Measurements from ENCODE around the gene CFAP298.
"Not testable (repeated sequence)": the region's sequence is repeated elsewhere in the genome, so short reads cannot be mapped to it uniquely, and the experiment has no call there.

The CFAP298 gene, protein sequence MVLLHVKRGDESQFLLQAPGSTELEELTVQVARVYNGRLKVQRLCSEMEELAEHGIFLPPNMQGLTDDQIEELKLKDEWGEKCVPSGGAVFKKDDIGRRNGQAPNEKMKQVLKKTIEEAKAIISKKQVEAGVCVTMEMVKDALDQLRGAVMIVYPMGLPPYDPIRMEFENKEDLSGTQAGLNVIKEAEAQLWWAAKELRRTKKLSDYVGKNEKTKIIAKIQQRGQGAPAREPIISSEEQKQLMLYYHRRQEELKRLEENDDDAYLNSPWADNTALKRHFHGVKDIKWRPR

DNA sequence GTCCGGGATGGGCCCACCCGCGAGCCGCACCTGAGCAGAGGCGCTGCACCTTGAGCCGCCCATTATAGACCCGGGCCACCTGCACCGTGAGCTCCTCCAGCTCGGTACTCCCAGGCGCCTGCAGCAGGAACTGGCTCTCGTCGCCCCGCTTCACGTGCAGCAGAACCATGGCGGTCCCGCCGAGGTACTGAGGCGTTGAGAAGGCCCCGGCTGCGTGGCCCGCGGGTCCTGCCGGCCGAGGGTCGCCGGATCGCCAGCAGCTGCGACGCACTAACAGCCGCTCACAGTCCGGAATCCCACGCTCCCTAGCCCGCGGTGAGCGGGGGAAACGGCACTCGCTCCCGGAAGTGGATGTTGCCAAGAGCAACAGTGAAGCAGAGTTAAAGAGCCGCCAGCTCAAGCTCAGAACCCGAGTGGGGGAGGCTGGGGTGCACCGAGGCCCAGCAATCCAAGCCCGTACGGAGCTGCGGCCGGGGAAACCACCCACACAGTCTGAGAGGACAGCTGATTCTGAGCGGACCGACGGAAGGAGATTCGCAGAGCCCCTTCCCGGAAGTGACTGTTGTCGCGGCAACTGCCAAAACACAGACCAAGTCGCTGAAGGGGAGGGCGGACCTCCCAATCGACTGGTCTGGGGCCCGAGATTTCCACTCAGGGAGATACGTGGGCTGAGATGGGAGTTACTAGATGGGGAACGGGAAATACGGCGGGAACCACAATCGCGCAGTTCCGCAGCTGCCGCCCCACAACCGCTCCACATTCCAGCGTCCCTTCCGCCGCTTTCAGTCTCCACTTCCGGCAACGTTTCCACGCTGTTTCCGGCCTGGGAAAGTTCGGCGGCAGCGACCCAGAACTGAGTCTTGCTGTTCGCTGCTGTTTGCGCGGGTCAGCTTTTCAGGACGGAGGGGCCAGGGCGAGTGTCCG, at the start of gene CFAP298:
Gene CFAP298, minus strand, starts transcription at position 303 of the 924 bp plus-strand sequence. Its CDS starts 134 bp downstream, at position 169.
- DNase-seq (ENCODE audit: low spot score), result peak; percentile 84

DNA sequence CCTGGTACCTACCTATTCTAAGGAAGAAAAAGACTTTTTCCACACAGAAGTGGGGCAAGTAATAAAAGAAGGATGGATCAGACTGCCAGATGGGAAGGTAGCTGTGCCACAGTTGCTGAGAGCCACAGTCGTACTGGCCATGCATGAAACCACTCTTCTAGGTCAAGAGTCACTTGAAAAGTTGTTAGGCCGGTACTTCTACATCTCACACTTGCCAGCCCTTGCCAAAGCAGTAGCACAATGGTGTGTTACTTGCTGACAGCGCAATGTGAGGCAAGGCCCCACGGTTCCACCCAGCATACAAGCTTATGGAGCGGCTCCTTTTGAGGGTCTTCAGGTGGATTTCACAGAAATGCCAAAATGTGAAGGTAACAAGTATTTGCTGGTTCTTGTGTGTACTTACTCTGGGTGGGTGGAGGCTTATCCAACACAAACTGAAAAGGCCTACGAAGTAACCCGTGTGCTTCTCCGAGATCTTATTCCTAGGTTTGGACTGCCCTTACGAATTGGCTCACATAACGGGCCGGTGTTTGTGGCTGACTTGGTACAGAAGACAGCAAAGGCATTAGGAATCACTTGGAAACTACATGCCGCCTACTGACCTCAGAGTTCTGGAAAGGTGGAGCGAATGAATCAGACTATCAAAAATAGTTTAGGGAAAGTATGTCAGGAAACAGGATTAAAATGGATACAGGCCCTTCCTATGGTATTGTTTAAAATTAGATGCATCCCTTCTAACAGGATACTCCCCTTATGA, 49.0 kb upstream of the CFAP298 start:
- not testable (repeated sequence) for DNase-seq (ENCODE audit: low spot score)

GRCh38 chr21:32658524-32658923, 46.3 kb upstream of the CFAP298 start:
- no peak for DNase-seq (ENCODE audit: low spot score)

- peak; percentile 14 for DNase-seq (ENCODE audit: low spot score)
These were observed 41.2 kb upstream of the CFAP298 start for GRCh38 chr21:32653326-32653901.

GRCh38 chr21:32648165-32648564, 36.0 kb upstream of the CFAP298 start:
- DNase-seq (ENCODE audit: low spot score), result no peak

- no peak for DNase-seq (ENCODE audit: low spot score)
These were observed 33.3 kb upstream of the CFAP298 start for GRCh38 chr21:32645261-32646182.

GRCh38 chr21:32641710-32642698, 29.8 kb upstream of the CFAP298 start:
- DNase-seq (ENCODE audit: low spot score), result no peak

DNA sequence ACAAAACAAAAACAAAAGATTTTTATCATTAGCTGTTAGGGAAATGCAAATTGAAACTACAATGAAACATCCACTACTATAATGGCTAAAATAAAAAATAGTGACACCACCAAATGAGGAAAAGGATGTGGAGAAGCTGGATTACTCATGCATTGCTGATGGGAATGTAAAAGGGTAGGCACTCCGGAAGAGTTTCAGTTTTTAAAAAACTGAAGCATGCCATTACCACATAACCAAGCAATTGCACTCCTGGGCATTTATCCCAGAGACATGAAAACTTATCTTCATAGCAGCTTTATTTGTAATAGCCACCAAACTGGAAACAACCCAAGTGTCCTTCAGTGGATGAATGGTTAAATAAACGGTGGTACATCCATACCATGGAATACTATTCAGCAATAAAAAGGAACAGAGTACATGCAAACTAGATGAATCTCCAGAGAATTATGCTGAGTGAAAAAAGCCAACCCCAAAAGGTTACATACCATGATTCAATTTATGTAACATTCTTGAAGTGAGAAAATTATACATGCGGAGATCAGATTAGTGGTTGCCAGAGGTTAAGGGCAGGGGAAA, 14.5 kb upstream of the CFAP298 start:
- DNase-seq (ENCODE audit: low spot score), result no peak

GRCh38 chr21:32618218-32618617, 6.0 kb upstream of the CFAP298 start:
- DNase-seq (ENCODE audit: low spot score), result not testable (repeated sequence)

DNA sequence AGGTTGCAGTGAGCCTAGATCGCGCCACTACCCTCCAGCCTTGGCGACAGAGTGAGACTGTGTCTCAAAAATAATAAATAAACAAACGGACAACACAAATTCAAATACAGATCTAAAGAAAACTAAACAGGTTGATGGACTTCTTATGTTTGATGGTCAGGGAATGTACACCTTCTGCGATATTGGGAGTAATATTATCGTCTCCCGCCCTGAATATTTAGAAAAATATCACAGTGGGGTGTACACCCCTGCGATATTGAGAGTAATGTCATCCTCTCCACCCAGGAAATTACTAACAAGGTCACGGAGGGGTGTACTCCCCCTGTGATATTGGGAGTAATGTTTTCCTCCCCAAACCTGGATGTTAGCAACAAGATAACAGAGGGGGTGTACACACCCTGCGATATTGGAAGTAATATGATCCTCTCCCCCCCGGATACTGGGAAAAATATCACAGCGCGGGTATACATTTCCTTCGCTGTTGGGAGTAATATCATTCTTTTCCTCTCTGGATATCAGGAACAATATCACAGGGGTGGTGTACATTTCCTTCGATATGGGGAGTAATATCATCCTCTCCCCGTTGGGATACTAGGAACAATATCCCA, 1.4 kb upstream of the CFAP298 start:
- DNase-seq (ENCODE audit: low spot score), result no peak

- DNase-seq (ENCODE audit: low spot score), result no peak
These were observed 791 bp upstream of the CFAP298 start for GRCh38 chr21:32612999-32613337.

- peak; percentile 31 for DNase-seq (ENCODE audit: low spot score)
These were observed 643 bp downstream of the CFAP298 start for GRCh38 chr21:32611471-32611997.

GRCh38 chr21:32610940-32611339, 1.2 kb downstream of the CFAP298 start:
- DNase-seq (ENCODE audit: low spot score), result not testable (repeated sequence)

- DNase-seq (ENCODE audit: low spot score), result no peak
These were observed 3.3 kb downstream of the CFAP298 start for GRCh38 chr21:32608851-32609250.

DNA sequence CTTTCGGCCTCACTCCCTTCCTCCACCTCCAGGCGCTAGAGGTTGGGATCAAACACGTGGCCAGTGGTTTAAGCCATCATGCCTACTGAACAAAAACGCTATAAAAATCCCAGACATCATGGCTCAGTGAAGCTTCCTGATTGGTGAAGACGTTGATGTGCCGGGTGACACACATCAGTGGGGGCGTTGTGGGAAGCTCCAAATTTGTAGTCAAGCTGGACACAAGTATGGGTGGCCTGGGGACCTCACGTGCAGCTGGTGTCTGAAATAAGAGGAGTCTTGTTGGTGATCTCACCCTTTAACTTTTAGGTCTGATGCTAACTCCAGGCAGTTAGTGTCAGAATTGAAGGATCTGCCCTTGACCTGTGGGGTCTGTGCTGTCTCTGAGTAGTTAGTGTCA, 6.7 kb downstream of the CFAP298 start:
- no peak for DNase-seq (ENCODE audit: low spot score)

DNA sequence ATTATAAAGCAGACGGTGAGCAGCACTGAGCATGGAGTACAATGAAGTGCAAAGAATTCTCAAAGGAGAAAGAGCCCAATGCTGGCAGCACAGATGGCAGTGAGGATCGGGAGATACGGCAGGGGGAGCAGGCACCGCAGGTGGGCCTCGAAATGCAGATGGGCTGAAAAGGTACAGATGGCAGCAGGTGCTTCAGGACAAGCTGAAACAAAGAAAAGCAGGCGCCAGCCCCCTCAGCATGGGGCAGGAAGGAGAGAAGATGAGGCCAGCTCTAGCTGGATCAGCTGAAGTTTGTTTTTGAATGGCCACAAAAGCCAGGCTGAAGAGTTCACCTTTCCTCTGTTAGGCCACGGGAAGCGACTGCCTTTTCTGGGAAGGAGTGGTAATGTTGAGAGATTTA, 7.7 kb downstream of the CFAP298 start:
- no peak for DNase-seq (ENCODE audit: low spot score)

- no peak for DNase-seq (ENCODE audit: low spot score)
These were observed 9.0 kb downstream of the CFAP298 start for GRCh38 chr21:32603131-32603530.

DNA sequence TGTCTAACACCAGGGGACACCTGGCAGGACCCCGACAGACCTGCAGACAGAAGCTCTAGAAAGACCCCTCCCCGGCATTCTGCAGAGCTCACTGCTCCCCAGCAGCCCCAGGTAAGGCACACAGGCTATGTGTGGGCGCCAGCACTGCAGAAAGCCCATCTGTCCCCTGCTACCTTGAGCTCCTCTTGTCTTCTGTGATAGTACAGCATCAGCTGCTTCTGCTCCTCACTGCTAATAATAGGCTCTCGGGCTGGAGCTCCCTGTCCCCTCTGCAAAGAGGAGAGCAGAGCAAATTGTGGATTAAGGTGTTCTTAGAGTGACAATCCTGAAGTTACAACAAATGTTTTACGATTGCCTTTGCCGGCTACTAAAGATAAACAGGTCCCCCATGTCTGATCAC, 10.1 kb downstream of the CFAP298 start:
- no peak for DNase-seq (ENCODE audit: low spot score)

DNA sequence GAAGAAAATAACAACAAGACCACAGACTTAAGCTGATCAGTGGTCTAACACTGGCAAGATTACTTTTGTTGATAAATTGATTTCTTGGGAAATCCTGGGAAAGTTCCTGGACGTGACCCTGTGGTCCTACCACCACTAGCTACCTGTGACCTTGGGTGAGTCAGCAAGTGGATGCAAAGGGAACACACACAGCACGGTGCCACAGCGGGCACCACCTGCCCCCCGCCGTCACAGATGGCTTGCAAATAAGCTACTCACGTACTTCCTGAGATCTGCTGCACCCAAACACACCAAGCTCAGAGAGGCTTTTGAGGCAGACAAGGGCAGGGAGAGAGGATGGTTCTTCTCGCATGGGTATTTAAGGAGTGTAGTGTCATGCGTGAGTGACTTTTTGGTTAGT, 12.7 kb downstream of the CFAP298 start:
- no peak for DNase-seq (ENCODE audit: low spot score)
